Heart left ventricle (tissue), 16 donors: ENCODE data around the gene SCO1. TPM values are rescaled to one million over a fixed set of nuclear protein-coding genes. Genes with fewer than 3 reads are reported as not detected.
"Not testable (repeated sequence)": the region's sequence is repeated elsewhere in the genome, so short reads cannot be mapped to it uniquely, and the experiment has no call there.

Source experiments
- ATAC-seq, 4 donors: fragments of 200-7000 bp; cut with Tn5 transposase; one replicate each; pipeline ENCODE4 v1.9.1; 2020 to 2022; ENCODE audit warnings: moderate library complexity in 4 of 4, mild to moderate bottlenecking in 3 of 4, moderate number of reproducible peaks in 1 of 4
- DNase-seq, 5 donors: peaks; one replicate each; pipeline ENCODE4 v3.0.0-alpha.2; 2020
- H3K27ac ChIP-seq, 12 donors: fragments of 200-600 bp; sonication (generic) in 4 of 12; one replicate each; pipeline versions ENCODE4 v1.5.0 to v1.8.0; 2016 to 2022; ENCODE audit warnings: mild to moderate bottlenecking in 2 of 12
- H3K27me3 ChIP-seq, 9 donors: fragments of 200-600 bp; sonication (generic) in 2 of 9; one replicate each; pipeline versions ENCODE4 v1.5.1 to v1.8.0; 2016 to 2022; ENCODE audit warnings: mild to moderate bottlenecking in 3 of 9
- H3K36me3 ChIP-seq, 9 donors: fragments of 200-600 bp; sonication (generic) in 2 of 9; one replicate each; pipeline versions ENCODE4 v1.5.0 to v1.8.0; 2018 to 2022; ENCODE audit warnings: mild to moderate bottlenecking in 2 of 9
- H3K4me1 ChIP-seq, 12 donors: fragments of 200-600 bp; sonication (generic) in 4 of 12; one replicate each; pipeline versions ENCODE4 v1.5.0 to v1.8.0; 2016 to 2022; ENCODE audit warnings: mild to moderate bottlenecking in 3 of 12
- H3K4me3 ChIP-seq, 12 donors: fragments of 200-600 bp; sonication (generic) in 4 of 12; one replicate each; pipeline versions ENCODE4 v1.5.0 to v1.8.0; 2017 to 2022; ENCODE audit warnings: mild to moderate bottlenecking in 9 of 12, moderate library complexity in 4 of 12
- H3K9me3 ChIP-seq, 12 donors: fragments of 200-600 bp; sonication (generic) in 4 of 12; one replicate each; pipeline versions ENCODE4 v1.5.0 to v1.8.0; 2016 to 2022; ENCODE audit warnings: mild to moderate bottlenecking in 1 of 12
- POLR2A ChIP-seq, 2 donors: fragments of 450-650 bp; IDR thresholded peaks; one replicate each; pipeline ENCODE4 v1.6.1; 2017; ENCODE audit warnings: antibody characterized with exemption in 2 of 2, mild to moderate bottlenecking in 2 of 2, moderate library complexity in 2 of 2
- WGBS, 4 donors: extraction: QIAGEN DNeasy Blood & Tissue Kit in 2 of 4; methylation state at CpG; one replicate each; pipeline versions ENCODE4 v1.1.5 to v1.1.7; 2013 to 2018; 5-methylcytosine and 5-hydroxymethylcytosine counted together
- intact Hi-C, 10 donors: fragments of 100-400 bp; cut with DNase I; formaldehyde crosslinking; loops; one replicate each; pipeline versions ENCODE4 v1.11.1 to v1.14.2; 2022
- polyA plus RNA-seq, 2 donors: library from polyadenylated mRNA; stranded (reverse); fragments of 200-250 nt; gene quantifications; one replicate each; pipeline ENCODE4 v1.2.3, GENCODE V29; 2013
- total RNA-seq, 9 donors: library from RNA; depleted of rRNA in 2 of 9; stranded (reverse); fragments of >200 nt in 2 of 9; fragmentation: NEBNext Ultra II Directional in 3 of 9; extraction: Animal tissue kit (Norgen Biotek cat#: 25700) in 3 of 9; gene quantifications; one replicate each; pipeline versions ENCODE4 v1.1.0 to v1.2.4, GENCODE V29; 2016 to 2023
- TF ChIP-seq, protein P1 (sequence below), 12 donors: fragments of 200-600 bp; sonication (generic) in 4 of 12; IDR thresholded peaks; one replicate each; pipeline versions ENCODE4 v1.5.0 to v1.8.0; 2018 to 2022; ENCODE audit warnings: antibody characterized with exemption in 12 of 12, mild to moderate bottlenecking in 5 of 12
- donor health status: ischemic (EF 13 %, LVEDD 7.1; RV severe dilation, severe dysfunction).
- donor health status: healthy with polysubstance abuse.
- donor health status: DM: no; HTN: yes; CAD: no.
- donor health status: DM: no; HTN: no; CAD: no.
- donor health status: ischemic (EF 25% LVEDD 6.9; RV normal size, moderate dysfunction).
- donor health status: ischemic (EF 25% LVEDD 5.7; RV mildly dilated, moderate dysfunction).
- donor health status: healthy.
- donor health status: DM: yes; HTN: yes; CAD: no.
- donor health status: ischemic (EF 35%, LVEDD 5.7; RV mildly dilated, moderate dysfunction).
- donor health status: nonischemic (EF 11% LVEDD 7.7; RV severe dilation, severe dysfunction).
- donor health status: DM: yes; HTN: yes; CAD: no.
- donor health status: PGD.
- donor health status: ischemic (EF 29% LVEDD 5.4; RV normal size, mild dysfunction).
- donor health status: nonischemic (EF 23%, LVEDD 6.1; RV moderate dilation, normal function).

Gene SCO1
- total and polyA plus RNA-seq, 11 donors = 9.2 to 53.4 (median 31.4) TPM

DNA sequence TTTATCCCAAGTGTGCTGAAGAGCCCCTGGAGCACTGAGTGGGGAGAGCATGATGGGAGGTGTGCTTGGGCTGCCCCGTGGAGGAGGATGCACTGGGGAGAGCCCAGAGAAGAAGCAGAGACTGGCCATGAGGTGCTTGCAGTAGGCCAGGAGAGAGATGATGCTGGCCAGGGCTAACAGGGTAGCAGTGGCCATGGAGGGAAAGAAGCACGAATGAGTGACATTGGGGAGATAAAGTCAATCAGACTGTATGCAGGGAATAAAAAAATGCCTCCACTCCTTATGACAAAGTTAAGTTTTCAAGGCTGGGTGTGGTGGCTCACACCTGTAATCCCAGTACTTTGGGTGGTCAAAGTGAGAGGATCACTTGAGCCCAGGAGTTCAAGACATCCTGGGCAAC, 37.9 kb upstream of the SCO1 start:
- intact Hi-C loops = loop anchor here in 4 of 10 donors (5.0 to 10.0 kb wide), 3 partner anchors 407 to 412 kb away; no protein-coding TSS in a partner anchor
- WGBS, 4 donors = 64 to 75% (median 71%) methylated on average over 2 of the region's 2 CpGs
- TF ChIP-seq, protein P1, sequence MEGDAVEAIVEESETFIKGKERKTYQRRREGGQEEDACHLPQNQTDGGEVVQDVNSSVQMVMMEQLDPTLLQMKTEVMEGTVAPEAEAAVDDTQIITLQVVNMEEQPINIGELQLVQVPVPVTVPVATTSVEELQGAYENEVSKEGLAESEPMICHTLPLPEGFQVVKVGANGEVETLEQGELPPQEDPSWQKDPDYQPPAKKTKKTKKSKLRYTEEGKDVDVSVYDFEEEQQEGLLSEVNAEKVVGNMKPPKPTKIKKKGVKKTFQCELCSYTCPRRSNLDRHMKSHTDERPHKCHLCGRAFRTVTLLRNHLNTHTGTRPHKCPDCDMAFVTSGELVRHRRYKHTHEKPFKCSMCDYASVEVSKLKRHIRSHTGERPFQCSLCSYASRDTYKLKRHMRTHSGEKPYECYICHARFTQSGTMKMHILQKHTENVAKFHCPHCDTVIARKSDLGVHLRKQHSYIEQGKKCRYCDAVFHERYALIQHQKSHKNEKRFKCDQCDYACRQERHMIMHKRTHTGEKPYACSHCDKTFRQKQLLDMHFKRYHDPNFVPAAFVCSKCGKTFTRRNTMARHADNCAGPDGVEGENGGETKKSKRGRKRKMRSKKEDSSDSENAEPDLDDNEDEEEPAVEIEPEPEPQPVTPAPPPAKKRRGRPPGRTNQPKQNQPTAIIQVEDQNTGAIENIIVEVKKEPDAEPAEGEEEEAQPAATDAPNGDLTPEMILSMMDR (IDR thresholded peaks at IDR 0.05) = no peak
- no peak for TF ChIP-seq POLR2A (IDR thresholded peaks at IDR 0.05)
- no peak overlapping the region for H3K27ac ChIP-seq
- no peaks in the 10 kb centered on the region for H3K9me3 ChIP-seq
- no peaks in the 10 kb centered on the region for H3K27me3 ChIP-seq
- ATAC-seq (no peak), DNase-seq (no peak)
- H3K4me1 ChIP-seq = peaks cover 0 to 8% (median 3%) of the 10 kb centered on the region in 12 donors
- H3K4me3 ChIP-seq = no peak overlapping the region
- no peaks in the 10 kb centered on the region for H3K36me3 ChIP-seq

DNA sequence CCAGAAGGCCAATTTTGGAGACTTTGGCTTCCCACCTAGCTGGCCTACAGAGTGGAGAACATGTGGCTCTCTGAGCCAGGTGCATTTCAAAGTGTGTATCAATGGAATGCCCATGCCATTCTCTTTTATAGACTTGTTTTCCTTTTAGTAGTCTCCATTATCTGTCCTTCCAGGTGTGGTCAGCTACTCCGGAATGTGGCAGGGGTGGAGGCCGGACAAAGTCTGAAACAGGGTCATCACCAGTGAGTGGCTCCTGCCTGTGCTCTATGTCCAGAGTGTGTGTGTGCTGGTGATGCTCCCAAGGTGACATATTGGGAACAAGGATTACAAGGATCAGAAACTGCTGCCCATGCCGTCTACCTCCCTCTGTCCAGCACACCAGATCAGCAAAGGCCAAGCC, 36.3 kb upstream of the SCO1 start:
- intact Hi-C loops = loop anchor here in 2 of 10 donors (5.0 to 10.0 kb wide), 2 partner anchors 41 to 411 kb away; no protein-coding TSS in a partner anchor
- H3K4me3 ChIP-seq = no peak overlapping the region
- TF ChIP-seq POLR2A (IDR thresholded peaks at IDR 0.05) = no peak
- no peaks in the 10 kb centered on the region for H3K36me3 ChIP-seq
- no peaks in the 10 kb centered on the region for H3K9me3 ChIP-seq
- DNase-seq (no peak), ATAC-seq (no peak)
- H3K4me1 ChIP-seq = peaks cover 0 to 11% (median 5%) of the 10 kb centered on the region in 12 donors
- H3K27me3 ChIP-seq = no peaks in the 10 kb centered on the region
- H3K27ac ChIP-seq = no peak overlapping the region
- WGBS, 4 donors = 86 to 90% (median 89%) methylated on average over 3 of the region's 3 CpGs

DNA sequence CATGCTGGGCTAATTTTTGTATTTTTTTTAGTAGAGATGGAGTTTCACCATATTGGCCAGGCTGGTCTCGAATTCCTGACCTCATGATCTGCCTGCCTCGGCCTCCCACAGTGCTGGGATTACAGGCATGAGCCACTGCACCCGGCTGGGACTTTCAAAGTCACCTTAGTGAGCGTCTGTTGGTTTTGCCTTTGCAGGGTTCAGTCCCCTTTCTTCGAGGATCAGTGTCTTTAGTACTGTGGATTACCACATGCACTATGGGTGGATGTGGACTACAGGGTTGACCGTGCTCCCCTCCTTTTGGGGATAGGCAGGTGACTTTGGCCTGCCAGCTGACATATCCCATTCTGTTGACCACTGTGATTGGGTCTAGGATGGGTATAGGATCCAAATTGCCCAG, 34.8 kb upstream of the SCO1 start:
- not testable (repeated sequence) for H3K36me3 ChIP-seq, H3K9me3 ChIP-seq, DNase-seq

DNA sequence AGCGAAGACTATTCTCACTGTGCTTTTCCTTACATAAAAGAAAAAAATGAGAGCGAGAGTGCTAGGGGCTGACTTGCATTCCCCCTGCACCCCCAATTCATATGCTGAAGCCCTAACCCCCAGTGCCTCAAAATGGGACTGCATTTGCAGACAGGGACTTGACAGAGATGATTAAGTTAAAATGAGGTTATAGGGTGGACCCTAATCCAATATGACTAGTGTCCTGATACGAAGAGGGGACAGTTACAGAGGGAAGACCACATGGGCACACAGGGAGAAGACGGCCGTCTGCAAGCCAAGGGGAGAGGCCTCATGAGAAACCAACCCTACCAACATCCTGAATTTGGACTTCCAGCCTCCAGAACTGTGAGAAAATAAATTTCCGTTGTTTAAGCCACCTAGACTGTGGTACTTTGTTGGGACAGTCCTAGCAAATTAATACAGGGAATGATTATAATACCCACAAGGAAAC, 34.1 kb upstream of the SCO1 start:
- DNase-seq (no peak), ATAC-seq (no peak)
- Histone ChIP-seq H3K4me3 (no peak overlapping the region), H3K9me3 (no peaks in the 10 kb centered on the region), H3K4me1 (peaks cover 0 to 11% (median 4%) of the 10 kb centered on the region in 12 donors), H3K27me3 (no peaks in the 10 kb centered on the region), H3K36me3 (peaks cover 0 to 2% (median 0%) of the 10 kb centered on the region in 9 donors), H3K27ac (no peak overlapping the region)
- WGBS, 4 donors = 96 to 97% (median 96%) methylated on average over 6 of the region's 6 CpGs
- intact Hi-C loops = loop anchor here in 2 of 10 donors (5.0 to 10.0 kb wide), 2 partner anchors 39 to 413 kb away; no protein-coding TSS in a partner anchor
- TF ChIP-seq POLR2A (IDR thresholded peaks at IDR 0.05) = no peak
- TF ChIP-seq, protein P1 (IDR thresholded peaks at IDR 0.05) = no peak

More for the DNA sequence above, 34.8 kb upstream of the SCO1 start:
- not testable (repeated sequence) for H3K27me3 ChIP-seq, H3K4me3 ChIP-seq, H3K27ac ChIP-seq, ATAC-seq
- peaks cover 0 to 11% (median 4%) of the 10 kb centered on the region in 12 donors for H3K4me1 ChIP-seq
- 87 to 94% (median 91%) methylated on average over 6 of the region's 6 CpGs for WGBS, 4 donors
- intact Hi-C loops = loop anchor here in 2 of 10 donors (5.0 to 10.0 kb wide), 2 partner anchors 40 to 413 kb away; no protein-coding TSS in a partner anchor

DNA sequence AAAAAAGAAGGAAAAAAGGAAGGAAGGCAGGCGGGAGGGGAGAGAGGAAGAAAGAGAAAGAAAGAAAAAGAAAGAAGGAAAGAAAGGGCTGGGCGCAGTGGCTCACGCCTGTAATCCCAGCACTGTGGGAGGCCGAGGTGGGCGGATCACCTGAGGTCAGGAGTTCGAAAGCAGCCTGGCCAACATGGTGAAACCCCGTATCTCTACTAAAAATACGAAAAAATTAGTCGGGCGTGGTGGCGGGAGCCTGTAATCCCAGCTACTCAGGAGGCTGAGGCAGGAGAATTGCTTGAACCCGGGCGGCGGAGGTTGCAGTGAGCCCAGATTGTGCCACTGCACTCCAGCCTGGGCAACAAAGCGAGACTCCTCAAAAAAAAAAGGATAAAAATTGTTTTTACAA, 32.9 kb upstream of the SCO1 start:
- intact Hi-C loops = loop anchor here in 2 of 10 donors (5.0 to 10.0 kb wide), 2 partner anchors 38 to 415 kb away; no protein-coding TSS in a partner anchor
- Histone ChIP-seq H3K36me3 (peaks cover 0 to 14% (median 8%) of the 10 kb centered on the region in 9 donors), H3K4me1 (peaks cover 0 to 11% (median 4%) of the 10 kb centered on the region in 12 donors), H3K27ac (peak overlapping the region; percentile 86 to 99 (median 90)), H3K4me3 (peak overlapping the region; percentile 62 to 82 (median 76))
- DNase-seq, ATAC-seq, H3K9me3 ChIP-seq, H3K27me3 ChIP-seq: not testable (repeated sequence)
- WGBS, 4 donors = 18 to 36% (median 22%) methylated on average over 15 of the region's 15 CpGs
